ENCODE results near the gene TNNI2. TPM values are rescaled to one million over a fixed set of nuclear protein-coding genes. Genes with fewer than 3 reads are reported as not detected.

Gene TNNI2
- total RNA-seq, 4 donors from 2014 or later = 17.4 to 63.6 (median 27.2) TPM

GRCh38 chr11:1824221-1825038 lies 14.4 kb upstream of the TNNI2 start:
- TF ChIP-seq POLR2A (IDR thresholded peaks at IDR 0.05) = no peak
- TF ChIP-seq POLR2AphosphoS5 (IDR thresholded peaks at IDR 0.05) = no peak
- TF ChIP-seq, protein P1, sequence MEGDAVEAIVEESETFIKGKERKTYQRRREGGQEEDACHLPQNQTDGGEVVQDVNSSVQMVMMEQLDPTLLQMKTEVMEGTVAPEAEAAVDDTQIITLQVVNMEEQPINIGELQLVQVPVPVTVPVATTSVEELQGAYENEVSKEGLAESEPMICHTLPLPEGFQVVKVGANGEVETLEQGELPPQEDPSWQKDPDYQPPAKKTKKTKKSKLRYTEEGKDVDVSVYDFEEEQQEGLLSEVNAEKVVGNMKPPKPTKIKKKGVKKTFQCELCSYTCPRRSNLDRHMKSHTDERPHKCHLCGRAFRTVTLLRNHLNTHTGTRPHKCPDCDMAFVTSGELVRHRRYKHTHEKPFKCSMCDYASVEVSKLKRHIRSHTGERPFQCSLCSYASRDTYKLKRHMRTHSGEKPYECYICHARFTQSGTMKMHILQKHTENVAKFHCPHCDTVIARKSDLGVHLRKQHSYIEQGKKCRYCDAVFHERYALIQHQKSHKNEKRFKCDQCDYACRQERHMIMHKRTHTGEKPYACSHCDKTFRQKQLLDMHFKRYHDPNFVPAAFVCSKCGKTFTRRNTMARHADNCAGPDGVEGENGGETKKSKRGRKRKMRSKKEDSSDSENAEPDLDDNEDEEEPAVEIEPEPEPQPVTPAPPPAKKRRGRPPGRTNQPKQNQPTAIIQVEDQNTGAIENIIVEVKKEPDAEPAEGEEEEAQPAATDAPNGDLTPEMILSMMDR (IDR thresholded peaks at IDR 0.05) = no peak
- no peak for TF ChIP-seq EP300 (IDR thresholded peaks at IDR 0.05)
- no peak for DNase-seq (ENCODE audit: low spot score in 2 of 2)
- Histone ChIP-seq H3K9me3 (no peaks in the 10 kb centered on the region), H3K27me3 (no peaks in the 10 kb centered on the region), H3K4me1 (peaks cover 66% of the 10 kb centered on the region), H3K27ac (no peak overlapping the region), H3K36me3 (no peaks in the 10 kb centered on the region), H3K4me3 (no peak overlapping the region)
- WGBS = 66% methylated on average over 21 of the region's 23 CpGs

- H3K36me3 ChIP-seq = no peaks in the 10 kb centered on the region
- peaks cover 69% of the 10 kb centered on the region for H3K4me1 ChIP-seq
- H3K27ac ChIP-seq = no peak overlapping the region
- no peaks in the 10 kb centered on the region for H3K9me3 ChIP-seq
- WGBS = 58% methylated on average over 10 of the region's 26 CpGs
- H3K27me3 ChIP-seq = no peaks in the 10 kb centered on the region
- peak in 1 of 2 donors; percentile 60 for DNase-seq (ENCODE audit: low spot score in 2 of 2)
- no peak overlapping the region for H3K4me3 ChIP-seq
- no peak for TF ChIP-seq EP300 (IDR thresholded peaks at IDR 0.05)
- TF ChIP-seq, protein P1 (IDR thresholded peaks at IDR 0.05) = peak in 1 of 2 donors; percentile 41
These were observed 13.6 kb upstream of the TNNI2 start for GRCh38 chr11:1825039-1825740.

DNA sequence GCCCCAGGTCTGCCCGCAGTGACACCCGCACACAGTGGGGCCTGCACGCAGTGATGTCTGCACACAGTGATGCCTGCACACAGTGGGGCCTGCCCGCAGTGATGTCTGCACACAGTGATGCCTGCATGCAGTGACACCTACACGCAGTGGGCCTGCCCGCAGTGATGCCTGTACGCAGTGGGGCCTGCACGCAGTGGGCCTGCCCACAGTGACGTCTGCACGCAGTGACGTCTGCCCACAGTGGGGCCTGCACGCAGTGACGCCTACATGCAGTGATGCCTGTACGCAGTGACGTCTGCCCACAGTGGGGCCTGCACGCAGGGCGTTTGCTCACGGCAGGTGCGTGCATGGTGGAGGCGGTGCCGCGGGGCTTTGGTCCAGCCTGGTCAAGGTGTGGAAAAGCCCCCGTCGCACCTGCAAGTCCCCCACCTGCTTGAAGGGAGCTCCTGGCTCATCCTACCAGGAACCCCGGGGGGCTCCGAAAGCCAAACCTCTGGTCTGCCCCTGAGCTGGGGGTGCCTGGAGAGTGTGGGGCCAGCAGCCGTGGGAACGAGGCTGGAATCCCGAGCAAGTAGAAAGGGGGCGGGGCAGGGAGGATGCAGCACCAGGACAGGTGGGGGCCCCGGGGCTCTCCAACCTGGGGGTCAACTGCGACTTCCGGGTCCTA lies 12.9 kb upstream of the TNNI2 start:
- WGBS = 90% methylated on average over 12 of the region's 33 CpGs

GRCh38 chr11:1826552-1827094 lies 12.2 kb upstream of the TNNI2 start:
- DNase-seq (ENCODE audit: low spot score in 2 of 2) = peak; percentile 59 to 73
- peak overlapping the region; percentile 23 for H3K27ac ChIP-seq
- 60% methylated on average over 1 of the region's 15 CpGs for WGBS
- H3K27me3 ChIP-seq = no peaks in the 10 kb centered on the region
- H3K4me3 ChIP-seq = no peak overlapping the region
- TF ChIP-seq EP300 (IDR thresholded peaks at IDR 0.05) (no peak), POLR2AphosphoS5 (IDR thresholded peaks at IDR 0.05) (no peak), POLR2A (IDR thresholded peaks at IDR 0.05) (no peak)
- TF ChIP-seq, protein P1 (IDR thresholded peaks at IDR 0.05) = no peak
- H3K36me3 ChIP-seq = no peaks in the 10 kb centered on the region
- H3K9me3 ChIP-seq = no peaks in the 10 kb centered on the region
- H3K4me1 ChIP-seq = peaks cover 73% of the 10 kb centered on the region

More for the DNA sequence above, 12.9 kb upstream of the TNNI2 start:
- Histone ChIP-seq H3K4me3 (no peak overlapping the region), H3K27ac (no peak overlapping the region), H3K27me3 (no peaks in the 10 kb centered on the region), H3K36me3 (no peaks in the 10 kb centered on the region), H3K4me1 (peaks cover 69% of the 10 kb centered on the region), H3K9me3 (no peaks in the 10 kb centered on the region)
- DNase-seq (ENCODE audit: low spot score in 2 of 2) = peak in 1 of 2 donors; percentile 75
- no peak for TF ChIP-seq POLR2AphosphoS5 (IDR thresholded peaks at IDR 0.05)

DNA sequence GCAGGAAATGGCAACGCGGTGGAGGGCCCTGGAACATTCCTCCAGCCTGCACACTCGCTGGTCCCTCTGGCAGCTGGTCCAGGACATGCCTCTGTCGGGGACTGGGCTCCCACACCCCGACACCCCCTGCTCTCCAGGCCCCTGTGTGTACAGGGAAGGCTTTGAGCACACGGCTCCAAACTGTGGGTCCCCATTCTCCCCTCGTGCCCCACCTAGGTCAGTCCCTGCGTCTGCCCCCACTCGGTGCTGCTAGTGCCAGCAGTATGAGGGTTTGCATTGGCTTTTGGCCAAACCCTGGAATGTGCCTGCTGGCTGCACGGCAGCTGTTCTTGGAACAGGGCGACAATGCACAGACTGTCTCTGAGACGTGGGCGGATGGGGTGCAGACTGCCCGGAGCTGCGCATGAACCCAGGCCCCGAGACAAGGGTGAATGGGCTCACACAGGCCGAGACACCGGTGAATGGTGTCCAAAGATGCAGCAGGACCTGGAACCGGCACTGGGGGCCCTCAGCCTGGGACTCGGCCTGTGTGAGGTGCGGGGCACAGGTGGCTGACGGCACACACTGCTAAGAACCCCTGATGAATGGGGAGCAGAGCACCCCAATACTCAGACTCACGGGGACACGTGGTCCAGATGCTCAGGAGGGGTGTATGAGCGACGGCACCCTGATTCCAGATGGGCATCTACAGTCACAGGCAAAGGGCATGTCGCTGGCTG lies 11.5 kb upstream of the TNNI2 start:
- H3K4me1 ChIP-seq = peaks cover 79% of the 10 kb centered on the region
- DNase-seq (ENCODE audit: low spot score in 2 of 2) = peak in 1 of 2 donors; percentile 65
- H3K36me3 ChIP-seq = no peaks in the 10 kb centered on the region
- H3K27ac ChIP-seq = peak overlapping the region; percentile 23
- no peaks in the 10 kb centered on the region for H3K27me3 ChIP-seq
- WGBS = 30% methylated on average over 21 of the region's 27 CpGs
- H3K4me3 ChIP-seq = no peak overlapping the region
- TF ChIP-seq, protein P1 (IDR thresholded peaks at IDR 0.05) = no peak
- TF ChIP-seq POLR2AphosphoS5 (IDR thresholded peaks at IDR 0.05) = peak in 1 of 3 donors; percentile 22
- no peaks in the 10 kb centered on the region for H3K9me3 ChIP-seq

Measured in suprapubic skin (tissue), 4 donors.